Adrenal gland (tissue), 5 donors: Measurements from ENCODE around the gene HEPACAM.

Experiments used
- CTCF ChIP-seq, 6 experiments: fragments of 450-650 bp in 4 of 6; fragments of 200-600 bp in 2 of 6; sonication (generic) in 1 of 6; IDR thresholded peaks; 1 replicate in 5 of 6; 2 replicates in 1 of 6; pipeline versions ENCODE4 v1.5.1 to v1.8.0; 2016 to 2021; ENCODE audit warnings: antibody characterized with exemption in 6 of 6, mild to moderate bottlenecking in 2 of 6, moderate library complexity in 1 of 6
- POLR2A ChIP-seq, 2 donors: fragments of 450-650 bp; IDR thresholded peaks; one replicate each; pipeline ENCODE4 v1.6.1; 2017; ENCODE audit warnings: antibody characterized with exemption in 2 of 2, mild to moderate bottlenecking in 2 of 2, moderate library complexity in 1 of 2
- donor health status: DM: no; HTN: no; CAD: no.

GRCh38 chr11:124886476-124886875 is 49.4 kb downstream of the HEPACAM start:
- TF ChIP-seq POLR2A (IDR thresholded peaks at IDR 0.05) (no peak), CTCF (IDR thresholded peaks at IDR 0.05) (no peak)
